Measurements from ENCODE around the gene TRIM45.

- TF ChIP-seq CTCF (conservative IDR thresholded peaks at IDR 0.05; ENCODE audit: low read depth, low read length) (no peak), RAD21 (IDR thresholded peaks at IDR 0.05; ENCODE audit: low read length) (no peak), RFX5 (IDR thresholded peaks at IDR 0.05; ENCODE audit: low read depth, low read length) (no peak), MAFK (IDR thresholded peaks at IDR 0.05; ENCODE audit: low read depth, low read length) (no peak), POLR2A (IDR thresholded peaks at IDR 0.05; ENCODE audit: low read depth, low read length) (no peak), BHLHE40 (IDR thresholded peaks at IDR 0.05; ENCODE audit: low read depth, low read length) (no peak)
These were observed 3.9 kb downstream of the TRIM45 start for GRCh38 chr1:117117697-117118096.

Data from IMR-90 (cell line).